NB4 (cell line): ENCODE results near the gene OLFM2.

ENCODE experiments used
- DNase-seq: peaks from one replicate; pipeline ENCODE4 v3.0.0; 2010; ENCODE audit warnings: low read depth
- H3K4me3 ChIP-seq: one replicate; pipeline ENCODE4 v1.5.1; 2011; ENCODE audit warnings: mild to moderate bottlenecking, low read depth, low read length, moderate library complexity
- MAX ChIP-seq: IDR thresholded peaks from 2 replicates; pipeline ENCODE4 v1.6.1; 2011; ENCODE audit warnings: low read depth, low read length
- MYC ChIP-seq: IDR thresholded peaks from 2 replicates; pipeline ENCODE4 v1.6.1; 2011; ENCODE audit warnings: low read depth, low read length
- POLR2A ChIP-seq: IDR thresholded peaks from 2 replicates; pipeline ENCODE4 v1.6.1; 2011; ENCODE audit warnings: mild to moderate bottlenecking; ENCODE audit not compliant: insufficient read length; ENCODE audit errors: extremely low read depth
- TF ChIP-seq, protein P1 (sequence below): IDR thresholded peaks from one replicate; pipeline ENCODE4 v1.5.1; 2012; ENCODE audit warnings: low read depth, low read length

Gene OLFM2

GRCh38 chr19:9936326-9937000 lies at the start of gene OLFM2:
Gene OLFM2, minus strand, starts transcription at chr19:9936515. Its CDS starts 149 bp downstream, at chr19:9936366.
- no peak within 1 kb of the TSS for H3K4me3 ChIP-seq
- no peak for DNase-seq
- TF ChIP-seq MAX (no peak), MYC (no peak), POLR2A (no peak)
- TF ChIP-seq, protein P1, sequence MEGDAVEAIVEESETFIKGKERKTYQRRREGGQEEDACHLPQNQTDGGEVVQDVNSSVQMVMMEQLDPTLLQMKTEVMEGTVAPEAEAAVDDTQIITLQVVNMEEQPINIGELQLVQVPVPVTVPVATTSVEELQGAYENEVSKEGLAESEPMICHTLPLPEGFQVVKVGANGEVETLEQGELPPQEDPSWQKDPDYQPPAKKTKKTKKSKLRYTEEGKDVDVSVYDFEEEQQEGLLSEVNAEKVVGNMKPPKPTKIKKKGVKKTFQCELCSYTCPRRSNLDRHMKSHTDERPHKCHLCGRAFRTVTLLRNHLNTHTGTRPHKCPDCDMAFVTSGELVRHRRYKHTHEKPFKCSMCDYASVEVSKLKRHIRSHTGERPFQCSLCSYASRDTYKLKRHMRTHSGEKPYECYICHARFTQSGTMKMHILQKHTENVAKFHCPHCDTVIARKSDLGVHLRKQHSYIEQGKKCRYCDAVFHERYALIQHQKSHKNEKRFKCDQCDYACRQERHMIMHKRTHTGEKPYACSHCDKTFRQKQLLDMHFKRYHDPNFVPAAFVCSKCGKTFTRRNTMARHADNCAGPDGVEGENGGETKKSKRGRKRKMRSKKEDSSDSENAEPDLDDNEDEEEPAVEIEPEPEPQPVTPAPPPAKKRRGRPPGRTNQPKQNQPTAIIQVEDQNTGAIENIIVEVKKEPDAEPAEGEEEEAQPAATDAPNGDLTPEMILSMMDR, result no peak

DNA sequence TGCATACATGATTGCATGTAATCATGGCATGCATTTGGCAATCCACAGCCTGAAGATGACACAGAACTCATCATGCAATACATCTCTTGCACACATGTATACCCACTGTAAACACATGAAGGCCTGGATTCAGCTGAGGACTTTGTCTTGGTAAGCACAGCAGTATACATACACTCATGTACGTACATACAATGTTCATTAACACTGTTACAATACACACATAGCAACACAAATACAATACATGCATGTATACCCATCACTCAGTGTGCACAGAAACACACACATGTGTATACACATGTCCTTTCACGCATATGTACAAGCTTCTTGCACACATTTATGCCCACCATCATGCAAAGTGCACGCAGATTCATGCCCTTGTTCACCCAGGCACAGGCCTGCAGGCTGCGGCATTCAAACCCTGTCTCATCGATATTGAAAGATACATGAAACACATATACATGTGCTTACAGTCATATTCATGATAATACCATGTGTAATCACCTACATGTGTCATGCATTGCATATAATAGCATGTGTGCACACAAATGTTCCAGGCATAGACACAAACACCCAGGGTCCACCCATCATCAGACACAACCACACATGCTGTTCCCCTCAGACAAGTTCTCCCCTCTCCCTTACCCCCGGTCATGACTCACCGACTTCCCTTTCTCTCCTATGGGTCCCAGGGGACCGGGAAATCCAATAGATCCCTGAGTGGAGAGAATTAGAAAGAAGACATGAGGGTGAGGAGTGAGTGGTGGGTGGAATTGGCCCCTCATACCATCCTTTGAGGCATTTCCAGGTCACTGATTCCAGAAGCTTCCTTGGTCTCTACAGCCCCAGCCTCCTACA lies 45.3 kb upstream of the OLFM2 start:
- DNase-seq, result peak; percentile 47
- TF ChIP-seq MAX, result no peak; the same call in 1 of the 2 replicates

DNA sequence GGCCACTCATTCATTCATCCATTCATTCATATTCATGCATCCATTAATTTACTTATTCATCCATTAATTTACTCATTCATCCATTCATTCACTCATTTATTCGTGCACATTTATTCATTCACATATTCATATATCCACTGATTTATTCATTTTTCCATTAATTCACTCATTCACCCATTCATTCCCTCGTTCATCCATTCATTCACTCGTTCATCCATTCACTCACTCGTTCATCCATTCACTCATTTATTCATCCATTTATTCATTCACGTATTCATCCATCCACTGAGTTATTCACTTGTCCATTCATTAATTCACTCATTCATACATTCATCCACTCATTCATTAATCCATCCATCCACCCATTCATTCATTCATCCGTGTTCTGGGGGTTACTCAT lies 35.8 kb upstream of the OLFM2 start:
- TF ChIP-seq MYC (no peak), MAX (no peak), POLR2A (no peak)
- TF ChIP-seq, protein P1, result no peak
- no peak overlapping the region for H3K4me3 ChIP-seq
- no peak for DNase-seq

More for the DNA sequence above, 45.3 kb upstream of the OLFM2 start:
- no peak overlapping the region for H3K4me3 ChIP-seq

DNA sequence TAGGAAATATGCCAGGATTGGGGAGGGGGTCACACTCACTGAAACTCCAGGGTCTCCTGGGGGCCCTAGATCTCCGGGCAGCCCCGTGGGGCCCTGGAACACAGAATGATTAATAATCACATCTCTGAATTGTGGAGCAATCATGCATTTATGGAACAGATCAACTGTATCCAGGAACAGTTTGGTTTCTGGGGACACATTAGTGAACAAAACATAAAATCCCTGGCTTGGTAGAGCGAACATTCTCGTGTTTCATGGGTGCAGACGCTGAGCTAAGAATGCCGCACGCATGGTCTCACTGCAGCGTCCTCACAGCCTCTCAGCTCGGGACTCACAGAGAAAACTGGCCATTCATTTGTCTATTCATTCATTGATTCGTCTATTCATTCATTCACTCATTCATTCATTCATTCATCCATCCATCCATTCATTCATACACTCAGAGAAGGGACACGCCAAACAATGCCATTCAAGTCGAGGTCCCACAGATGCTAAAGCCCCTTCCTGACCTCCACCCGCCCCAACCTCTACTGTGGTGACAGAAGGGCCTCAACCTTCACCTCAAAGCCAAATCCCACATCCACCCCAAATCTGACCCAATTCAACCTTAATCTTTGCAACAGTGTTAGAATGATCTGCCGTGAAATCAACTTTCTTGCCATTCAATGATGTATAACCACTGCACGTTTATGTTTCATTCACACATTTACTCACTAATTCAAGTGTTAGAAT lies 35.0 kb upstream of the OLFM2 start:
- TF ChIP-seq MYC, result no peak
- TF ChIP-seq, protein P1, result no peak
- TF ChIP-seq POLR2A, result no peak
- no peak for TF ChIP-seq MAX
- no peak for DNase-seq
- no peak overlapping the region for H3K4me3 ChIP-seq

GRCh38 chr19:9970481-9970880 lies 34.2 kb upstream of the OLFM2 start:
- H3K4me3 ChIP-seq, result no peak overlapping the region
- DNase-seq, result no peak
- TF ChIP-seq MAX (no peak), POLR2A (no peak), MYC (no peak)
- TF ChIP-seq, protein P1, result no peak

- no peak overlapping the region for H3K4me3 ChIP-seq
- TF ChIP-seq, protein P1, result no peak
- DNase-seq, result no peak
Observed at GRCh38 chr19:9969688-9969975, 33.3 kb upstream of the OLFM2 start.
